HG03066 (cell line): ENCODE measurements around the gene DBI.
"Not testable (repeated sequence)": the region's sequence is repeated elsewhere in the genome, so short reads cannot be mapped to it uniquely, and the experiment has no call there.

ENCODE experiments used
- ATAC-seq: cut with Tn5 transposase; IDR thresholded peaks from one replicate; pipeline ENCODE4 v1.9.1; 2021; ENCODE audit warnings: low read depth; ENCODE audit not compliant: unreplicated experiment

Gene DBI

DNA sequence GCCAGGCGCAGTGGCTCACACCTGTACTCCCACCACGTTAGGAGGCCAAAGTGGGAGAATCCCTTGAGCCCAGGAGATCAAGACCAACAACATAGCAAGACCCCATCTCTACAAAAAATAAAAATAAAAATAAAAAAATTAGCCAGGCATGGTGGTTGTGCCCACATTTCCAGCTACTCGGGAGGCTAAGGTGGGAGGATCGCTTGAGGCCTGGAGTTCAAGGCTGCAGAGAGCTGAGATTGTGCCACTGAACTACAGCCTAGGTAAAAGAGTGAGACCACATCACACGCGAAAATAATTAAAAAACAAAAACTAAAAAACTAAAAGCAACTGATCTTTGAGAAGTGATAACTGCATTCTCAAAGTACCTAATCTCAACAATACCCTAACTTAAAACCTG lies 2.0 kb upstream of the DBI start:
- no peak for ATAC-seq

DNA sequence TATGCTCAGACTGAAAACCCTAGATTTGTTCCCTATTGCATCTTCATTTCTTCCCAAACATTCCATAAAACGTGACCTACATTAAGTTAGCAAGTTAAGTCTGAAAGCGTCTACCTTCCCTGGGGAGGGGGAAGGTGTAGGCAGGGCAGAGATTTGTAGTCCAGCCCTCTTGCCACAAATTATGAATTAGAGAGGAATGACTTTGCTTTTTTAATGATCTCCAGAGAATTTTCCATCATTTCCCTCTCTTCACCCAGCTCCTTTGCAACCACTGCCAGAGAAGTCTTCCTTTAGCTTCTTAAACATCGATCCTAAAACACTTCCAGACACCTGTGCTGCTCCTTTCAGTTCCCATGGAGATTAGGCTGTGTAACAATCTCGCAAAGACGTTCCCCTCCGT lies 1.3 kb upstream of the DBI start:
- no peak for ATAC-seq

DNA sequence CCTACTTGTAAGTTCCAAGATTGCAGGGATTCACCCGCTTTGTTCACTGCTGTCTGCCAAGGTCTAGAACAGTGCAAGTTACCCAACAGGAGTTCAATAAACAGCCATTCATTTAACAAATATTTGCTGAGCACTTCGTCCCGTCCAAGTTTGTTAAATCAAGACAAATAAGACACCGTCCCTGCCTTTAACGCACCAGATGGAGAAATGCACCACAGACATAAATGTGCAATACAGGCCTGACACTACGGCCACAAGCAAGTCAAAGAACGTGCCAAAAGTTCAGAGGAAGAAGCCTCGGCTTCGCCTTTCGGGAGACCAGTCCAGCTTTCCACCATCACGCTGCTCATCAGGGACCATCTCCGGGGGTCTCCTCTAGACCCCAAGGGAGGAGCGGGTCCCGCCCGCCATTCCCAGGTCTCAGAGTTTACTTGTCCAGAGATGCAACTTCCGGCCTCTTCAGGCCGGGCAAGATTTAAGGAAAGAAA lies 572 bp upstream of the DBI start:
- no peak for ATAC-seq

DNA sequence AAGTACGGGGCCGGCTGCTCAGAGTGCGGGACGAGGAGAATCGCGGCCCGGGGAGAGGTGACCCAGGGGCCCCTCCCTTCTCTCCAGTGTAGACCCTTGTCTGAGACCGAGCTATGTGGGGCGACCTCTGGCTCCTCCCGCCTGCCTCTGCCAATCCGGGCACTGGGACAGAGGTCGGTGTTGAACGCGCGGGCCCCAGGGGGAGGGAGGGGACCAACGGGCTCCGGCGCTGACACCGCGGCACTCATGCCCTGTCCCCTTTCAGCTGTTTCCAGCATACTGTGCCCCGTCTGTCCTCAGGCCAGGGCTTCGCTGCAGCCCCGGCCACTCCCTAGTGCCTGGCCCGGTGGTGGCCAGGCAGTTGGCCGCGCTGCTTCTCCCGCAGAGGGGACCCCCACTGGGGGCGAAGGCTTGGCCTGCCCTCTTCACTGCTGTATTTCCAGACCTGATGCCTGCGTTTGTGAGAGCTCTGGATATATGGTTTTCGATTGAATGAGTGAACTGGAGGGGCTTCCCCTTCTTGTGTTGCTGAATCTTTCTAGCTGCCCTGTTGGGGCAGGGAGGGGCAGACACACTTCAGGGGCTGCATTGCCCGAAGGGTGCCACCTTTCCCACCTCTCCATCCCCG lies 809 bp downstream of the DBI start:
- ATAC-seq, result peak; percentile 31

DNA sequence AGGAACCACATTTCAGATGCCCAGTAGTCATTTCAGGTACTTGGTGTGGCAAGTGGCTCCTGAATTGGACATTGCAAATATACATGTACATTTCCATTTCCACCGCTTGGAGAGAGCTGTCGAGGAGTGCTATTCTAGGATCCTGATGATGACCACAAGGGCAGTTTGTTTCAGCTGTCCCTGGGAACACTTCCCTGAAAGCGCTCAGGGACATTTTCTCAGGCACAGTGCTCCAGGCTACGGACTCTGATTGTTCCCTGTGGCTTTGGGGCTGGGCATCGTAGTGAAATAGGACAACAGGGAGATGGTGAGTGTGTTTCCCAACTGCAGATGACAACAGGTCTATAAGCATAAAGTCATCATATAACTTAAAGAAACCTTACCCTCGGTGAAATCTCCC lies 3.1 kb downstream of the DBI start:
- ATAC-seq, result no peak

DNA sequence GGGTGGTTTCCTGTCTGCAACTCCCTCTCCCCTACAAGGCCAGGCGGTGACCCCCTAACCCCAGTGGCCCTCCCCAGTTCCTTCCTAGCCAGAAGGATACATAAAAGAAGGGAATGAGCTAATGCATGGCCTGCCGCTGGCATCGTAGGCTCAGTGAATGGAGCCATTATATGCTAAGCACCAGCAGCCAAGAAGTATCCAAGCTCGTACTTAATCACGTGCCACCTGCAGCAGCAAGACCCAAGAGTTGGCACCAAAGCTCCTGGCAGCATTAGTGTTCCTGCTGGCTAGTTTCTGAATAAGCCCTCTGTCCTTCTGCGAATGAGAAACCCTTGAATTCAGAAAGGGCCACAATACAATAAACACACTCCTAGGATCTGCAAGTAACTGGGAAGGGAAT lies 4.3 kb downstream of the DBI start:
- no peak for ATAC-seq

DNA sequence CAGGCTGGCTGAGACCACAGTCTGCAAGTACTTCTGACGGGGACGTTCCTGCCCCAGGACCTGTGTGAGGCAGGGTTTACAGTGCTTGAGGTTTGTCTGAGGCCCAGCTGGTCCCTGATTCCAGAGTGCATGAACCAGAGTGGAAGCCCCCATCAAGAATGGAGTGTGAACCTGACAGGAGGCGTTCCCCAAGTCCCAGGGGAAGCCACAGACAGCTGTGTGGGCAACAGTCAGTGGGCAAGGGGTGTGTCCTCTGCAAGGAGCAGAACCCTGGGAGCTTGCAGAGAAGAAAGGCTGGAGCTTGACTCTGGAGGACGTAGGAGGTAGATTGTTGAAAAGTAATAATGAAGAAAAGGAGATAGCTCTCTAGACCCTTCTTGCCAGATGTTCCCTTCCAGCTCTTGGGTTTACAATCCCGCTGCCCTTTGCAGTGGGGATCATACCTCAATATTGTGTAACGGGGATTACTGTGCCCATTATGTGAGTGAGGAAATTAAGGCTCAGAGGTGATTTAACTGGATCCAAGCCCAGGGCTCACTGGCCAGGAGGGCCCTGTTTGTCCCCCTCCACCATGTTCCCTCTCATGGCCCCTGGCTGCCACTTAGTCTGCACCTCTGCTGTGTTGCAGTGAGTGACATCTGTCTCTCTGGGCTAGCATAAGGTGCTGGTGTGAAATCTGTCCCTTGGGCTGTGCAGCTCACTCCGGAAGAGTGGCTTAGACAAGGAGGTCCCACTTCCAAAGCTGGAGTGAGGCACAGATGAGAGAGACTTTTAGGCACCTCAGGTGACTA lies 6.2 kb downstream of the DBI start:
- ATAC-seq, result no peak

DNA sequence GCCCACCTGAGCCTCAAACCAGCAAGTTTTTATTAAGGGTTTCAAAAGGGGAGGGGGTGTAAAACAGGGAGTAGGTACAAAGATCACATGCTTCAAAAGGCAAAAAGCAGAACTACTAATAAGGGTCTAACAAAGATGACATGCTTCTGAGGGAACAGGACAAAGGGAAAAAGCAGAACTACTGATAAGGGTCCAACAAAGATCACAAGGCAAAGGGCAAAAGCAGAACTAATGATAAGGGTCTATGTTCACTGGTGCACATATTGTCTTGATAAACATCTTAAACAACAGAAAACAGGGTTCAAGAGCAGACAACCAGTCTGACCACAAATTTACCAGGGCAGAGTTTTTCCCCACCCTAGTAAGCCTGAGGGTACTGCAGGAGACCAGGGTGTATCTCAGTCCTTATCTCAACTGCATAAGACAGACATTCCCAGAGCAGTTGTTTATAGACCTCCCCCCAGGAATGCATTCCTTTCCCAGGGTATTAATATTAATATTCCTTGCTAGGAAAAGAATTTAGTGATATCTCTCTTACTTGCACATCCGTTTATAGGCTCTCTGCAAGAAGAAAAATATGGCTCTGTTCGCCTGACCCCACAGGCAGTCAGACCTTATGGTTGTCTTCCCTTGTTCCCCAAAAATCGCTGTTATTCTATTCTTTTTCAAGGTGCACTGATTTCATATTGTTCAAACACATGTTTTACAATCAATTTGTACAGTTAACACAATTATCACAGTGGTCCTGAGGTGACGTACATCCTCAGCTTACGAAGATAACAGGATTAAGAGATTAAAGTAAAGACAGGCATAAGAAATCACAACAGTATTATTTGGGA lies 7.3 kb downstream of the DBI start:
- ATAC-seq, result not testable (repeated sequence)

DNA sequence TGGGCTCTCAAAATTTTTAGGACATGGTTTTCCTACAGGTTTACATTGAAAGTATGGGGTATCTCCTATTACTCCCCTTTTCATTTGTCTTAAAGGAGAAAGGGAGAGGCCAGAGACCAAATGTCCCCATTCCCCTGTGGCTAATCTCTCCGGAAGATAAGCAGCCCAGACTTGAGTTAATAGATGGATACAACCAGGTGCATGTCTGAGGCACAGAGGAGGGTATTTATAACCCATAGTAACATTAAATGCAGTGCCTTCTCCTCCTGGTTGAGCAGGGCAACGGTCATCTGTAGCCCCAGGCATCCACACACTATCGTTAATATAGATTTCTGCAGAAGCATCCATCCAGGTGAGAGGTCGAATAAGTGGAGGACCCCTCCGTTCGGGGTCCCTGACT lies 9.6 kb downstream of the DBI start:
- not testable (repeated sequence) for ATAC-seq

DNA sequence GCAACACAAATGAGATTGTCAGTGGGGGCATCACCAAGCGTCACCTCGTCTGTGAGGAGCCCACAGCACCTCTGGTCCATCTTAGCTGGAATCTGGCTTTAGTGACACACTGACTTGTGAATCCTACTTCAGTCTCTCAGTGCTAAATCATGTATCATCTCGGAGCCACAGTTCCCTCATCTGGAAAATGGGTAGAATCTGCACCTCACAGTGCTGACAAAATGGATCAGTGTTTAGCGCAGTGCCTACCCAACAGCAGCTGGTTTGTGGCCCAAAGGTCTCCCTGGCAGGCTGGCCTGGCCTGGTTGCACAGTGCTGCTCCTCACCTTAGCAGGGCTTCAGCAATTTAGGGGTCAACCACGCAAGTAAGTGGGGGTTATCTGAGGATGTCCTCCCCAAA lies 10.0 kb downstream of the DBI start:
- no peak for ATAC-seq

DNA sequence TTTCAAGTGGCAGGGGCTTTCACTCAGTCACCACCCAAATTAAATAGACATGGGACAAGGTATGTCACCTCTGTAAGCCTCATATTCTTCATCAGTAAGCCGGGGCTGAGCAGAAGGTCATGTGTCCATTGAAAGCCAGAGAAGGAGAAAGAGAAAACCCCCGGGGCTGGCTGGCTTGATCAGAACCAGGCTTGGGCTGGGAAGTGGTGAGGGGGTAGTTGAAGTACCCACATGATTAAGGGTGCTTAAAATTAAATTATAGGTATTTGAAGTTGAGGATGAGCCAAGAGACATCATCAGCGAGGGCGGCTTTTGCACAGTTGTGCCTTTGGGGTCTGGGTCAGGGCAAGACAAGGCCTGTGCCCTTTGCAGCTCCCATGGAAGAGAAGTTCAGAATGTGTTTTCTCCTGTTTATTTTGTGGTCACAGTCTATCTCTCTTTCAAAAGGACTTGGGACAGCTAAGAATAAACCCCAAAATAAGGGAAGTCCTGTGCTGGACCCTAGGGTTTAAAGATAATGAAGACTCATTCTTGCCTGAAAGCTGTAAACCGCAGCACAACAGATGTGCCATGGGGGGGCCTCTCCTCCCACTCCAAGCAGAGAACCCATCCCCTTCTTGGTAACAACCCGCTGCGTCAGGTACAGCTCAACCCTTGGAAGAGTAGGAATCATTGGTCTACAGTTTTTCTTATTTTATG lies 10.7 kb downstream of the DBI start:
- ATAC-seq, result no peak

DNA sequence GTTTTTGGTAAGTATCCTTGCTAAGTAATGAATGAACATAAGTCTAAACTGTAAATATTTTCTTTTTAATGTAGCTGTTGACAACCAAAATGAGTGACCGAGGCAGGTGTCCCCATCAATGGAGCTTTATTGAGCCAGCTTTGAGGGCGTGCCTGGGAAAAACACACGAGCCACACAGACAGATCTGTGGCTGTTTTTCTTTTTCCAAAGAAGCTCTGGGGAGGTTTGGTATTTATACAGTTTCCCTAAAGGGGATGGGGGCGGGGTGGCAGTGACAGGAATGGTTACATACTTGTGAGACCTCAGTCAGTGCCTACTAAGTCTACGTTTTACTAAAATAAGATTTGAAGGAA lies 11.2 kb downstream of the DBI start:
- no peak for ATAC-seq

DNA sequence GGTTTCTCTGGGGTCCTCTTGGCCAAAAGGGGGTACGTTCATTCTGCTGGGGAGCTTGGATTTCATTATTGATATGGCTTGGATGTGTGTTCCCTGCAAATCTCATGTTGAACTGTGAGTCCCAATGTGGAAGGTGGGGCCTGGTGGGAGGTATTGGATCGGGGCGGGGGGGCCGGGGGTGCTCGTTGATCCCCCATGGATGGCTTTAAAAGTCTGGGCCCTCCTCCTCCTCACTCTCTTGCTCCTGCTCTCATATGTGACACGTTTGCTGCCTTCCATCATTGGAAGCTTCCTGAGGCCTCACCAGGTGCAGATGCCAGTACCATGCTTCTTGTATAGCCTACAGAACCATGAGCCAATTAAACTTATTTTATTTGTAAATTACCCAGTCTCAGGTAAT lies 11.8 kb downstream of the DBI start:
- no peak for ATAC-seq

DNA sequence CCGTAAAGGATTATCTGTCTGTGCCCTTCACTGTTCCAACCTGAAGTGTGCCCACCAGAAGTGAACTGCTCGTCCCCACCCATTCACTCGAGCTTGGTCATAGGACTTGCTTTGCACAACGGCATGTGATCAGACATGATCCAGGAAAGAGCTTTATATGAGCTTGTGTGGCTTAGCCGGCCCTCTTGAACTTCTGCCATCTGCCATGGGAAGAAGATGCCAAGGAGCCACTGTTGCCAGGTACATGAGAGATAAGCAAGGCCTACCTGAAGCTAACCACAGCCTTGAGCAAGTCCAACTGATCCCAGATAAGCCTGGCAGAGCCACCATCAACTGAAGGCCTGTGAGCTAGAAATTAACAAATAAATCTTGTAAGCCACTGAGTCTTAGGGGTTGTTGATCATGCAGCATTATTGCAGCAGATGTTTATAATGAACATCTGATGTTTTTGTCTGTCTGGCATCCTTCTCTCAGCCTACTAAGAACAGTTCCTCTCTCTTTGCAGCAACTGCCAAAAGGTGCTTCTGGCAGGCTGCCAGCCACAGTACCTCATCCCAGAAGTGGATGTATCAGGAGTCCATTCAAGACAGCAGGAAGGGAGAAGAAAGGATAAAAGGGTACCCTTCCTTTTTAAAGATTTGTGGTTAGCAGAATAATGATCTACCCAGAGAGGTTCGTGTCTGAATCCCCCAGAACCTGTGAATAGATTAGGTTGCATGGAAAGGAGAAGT lies 16.8 kb downstream of the DBI start:
- ATAC-seq, result no peak

DNA sequence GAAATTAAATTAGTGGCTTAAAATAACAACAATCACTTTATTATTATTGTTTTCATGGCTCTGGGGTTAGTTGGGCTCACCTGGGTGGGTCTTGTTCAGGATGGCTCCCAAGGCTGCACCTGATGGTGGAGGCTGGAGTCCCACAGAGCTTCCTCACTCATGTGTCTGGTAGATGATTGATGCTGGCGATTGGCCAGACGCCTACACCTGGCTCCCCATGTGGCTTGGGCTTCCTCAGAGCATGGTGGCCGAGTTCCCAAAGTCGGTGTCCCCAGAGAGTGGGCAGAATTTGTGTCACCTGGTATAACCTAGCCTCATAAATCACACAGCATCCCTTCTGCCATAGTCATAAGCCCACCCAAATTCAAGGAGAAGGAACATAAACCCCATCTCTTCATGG lies 18.2 kb downstream of the DBI start:
- ATAC-seq, result no peak

DNA sequence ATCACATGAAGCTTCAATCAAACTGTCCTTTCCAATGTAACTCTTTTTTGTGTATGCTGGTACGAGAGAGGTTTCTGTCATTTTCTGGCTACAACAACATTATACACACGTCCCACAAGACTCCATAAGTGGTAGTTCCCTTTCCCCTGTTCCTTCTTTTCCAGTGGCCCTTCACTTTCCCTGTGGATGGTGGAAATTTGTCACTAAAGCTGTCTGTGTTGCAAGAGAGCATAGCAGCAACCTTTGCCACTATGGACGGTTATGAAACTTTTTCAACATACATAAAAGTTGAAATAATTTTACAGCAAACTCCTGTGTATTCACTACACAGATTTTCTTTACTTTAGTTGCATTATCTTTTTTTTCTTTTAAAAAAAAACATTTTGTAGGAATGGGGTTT lies 18.7 kb downstream of the DBI start:
- no peak for ATAC-seq

DNA sequence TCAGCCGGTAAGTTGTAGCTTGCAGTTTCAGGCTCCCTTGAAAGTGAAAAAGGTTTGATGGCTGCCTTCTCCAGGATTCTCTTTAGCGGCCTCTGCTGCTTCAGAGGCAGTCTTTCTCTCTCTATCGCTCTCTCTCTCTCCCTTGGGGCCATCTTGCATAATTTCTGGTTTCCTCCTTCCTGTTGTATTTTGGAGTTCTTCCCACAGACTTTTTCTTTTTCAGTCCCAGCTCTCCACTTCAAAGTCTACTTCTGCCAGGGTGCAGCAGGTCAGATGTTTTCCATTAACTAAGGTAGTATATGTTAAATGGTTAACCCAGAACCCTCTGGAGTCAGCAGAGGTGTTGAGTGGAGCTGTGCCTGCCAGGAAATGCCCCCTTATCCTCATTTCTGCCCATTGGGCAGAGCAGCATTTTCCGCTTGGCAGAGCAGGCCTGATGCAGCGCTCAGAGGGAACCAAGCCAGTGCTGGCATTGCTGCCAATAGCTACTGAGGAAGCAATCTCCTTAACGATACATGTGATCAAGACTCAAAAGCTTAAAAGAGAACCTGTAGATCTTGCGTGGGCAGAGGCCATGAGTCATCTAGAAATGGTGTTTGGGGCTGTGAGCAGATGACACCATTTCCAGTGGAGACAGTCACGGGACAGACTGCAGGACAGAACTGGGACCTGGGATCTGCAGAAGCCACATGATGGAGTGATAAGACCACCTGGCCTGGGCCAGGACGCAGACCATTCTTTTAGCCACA lies 20.8 kb downstream of the DBI start:
- peak; percentile 79 for ATAC-seq

DNA sequence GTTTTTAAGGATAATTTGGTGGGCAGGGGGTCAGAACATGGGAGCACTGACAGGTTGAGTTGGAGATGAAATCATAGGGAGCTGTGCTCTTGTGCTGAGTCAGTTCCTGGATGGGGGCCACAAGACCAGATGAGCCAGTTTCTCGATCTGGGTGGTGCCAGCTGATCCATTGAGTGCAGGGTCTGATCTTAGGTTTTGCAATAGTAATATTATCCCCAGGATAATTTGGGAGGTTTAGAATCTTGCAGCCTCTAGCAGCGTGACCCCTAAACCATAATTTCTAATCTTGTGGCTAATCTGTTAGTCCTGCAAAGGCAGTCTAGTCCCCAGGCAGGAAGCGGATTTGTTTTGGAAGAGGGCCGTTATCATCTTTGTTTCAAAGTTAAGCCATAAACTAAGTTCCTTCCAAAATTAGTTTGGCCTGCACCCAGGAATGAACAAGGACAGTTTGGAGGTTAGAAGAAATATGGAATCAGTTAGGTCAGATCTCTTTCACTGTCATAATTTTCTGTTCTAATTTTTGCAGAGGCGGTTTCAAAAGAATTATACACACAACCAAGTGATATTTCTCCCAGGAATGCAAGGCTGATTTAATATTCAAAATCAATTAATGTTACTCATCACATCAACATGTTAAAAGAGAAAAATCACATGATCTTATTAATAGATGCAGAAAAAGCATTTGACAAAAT lies 23.0 kb downstream of the DBI start:
- ATAC-seq, result no peak
